Inferior parietal cortex (tissue), 1 donor: ENCODE measurements around the gene TMEM63B.
"Not testable (repeated sequence)": the region's sequence is repeated elsewhere in the genome, so short reads cannot be mapped to it uniquely, and the experiment has no call there.

ENCODE experiments used
- DNase-seq: peaks from one replicate; pipeline ENCODE4 v3.0.0-alpha.2; 2016; ENCODE audit errors: extremely low spot score

Gene TMEM63B

GRCh38 chr6:44144536-44144935 is 17.2 kb downstream of the TMEM63B start:
- DNase-seq = not testable (repeated sequence)

GRCh38 chr6:44145839-44146238 is 18.5 kb downstream of the TMEM63B start:
- no peak for DNase-seq

GRCh38 chr6:44146685-44147084 is 19.3 kb downstream of the TMEM63B start:
- DNase-seq = no peak

DNA sequence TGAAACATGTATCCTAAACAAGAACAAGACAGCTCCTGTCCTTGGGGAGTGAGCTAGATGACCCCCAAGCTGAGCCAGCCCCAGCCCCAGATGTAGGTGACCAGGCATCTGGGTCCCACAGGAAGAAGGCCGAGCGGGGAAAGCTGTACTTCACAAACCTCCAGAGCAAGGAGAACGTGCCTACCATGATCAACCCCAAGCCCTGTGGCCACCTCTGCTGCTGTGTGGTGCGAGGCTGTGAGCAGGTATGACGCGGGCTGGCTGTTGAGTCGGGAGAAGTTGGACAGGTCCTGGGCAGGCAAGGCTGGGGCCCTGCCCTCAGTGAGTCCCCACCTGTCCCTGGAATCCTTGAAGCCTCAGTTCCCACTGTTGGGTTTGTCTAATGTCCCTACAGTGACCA is 19.9 kb downstream of the TMEM63B start:
- DNase-seq = no peak

DNA sequence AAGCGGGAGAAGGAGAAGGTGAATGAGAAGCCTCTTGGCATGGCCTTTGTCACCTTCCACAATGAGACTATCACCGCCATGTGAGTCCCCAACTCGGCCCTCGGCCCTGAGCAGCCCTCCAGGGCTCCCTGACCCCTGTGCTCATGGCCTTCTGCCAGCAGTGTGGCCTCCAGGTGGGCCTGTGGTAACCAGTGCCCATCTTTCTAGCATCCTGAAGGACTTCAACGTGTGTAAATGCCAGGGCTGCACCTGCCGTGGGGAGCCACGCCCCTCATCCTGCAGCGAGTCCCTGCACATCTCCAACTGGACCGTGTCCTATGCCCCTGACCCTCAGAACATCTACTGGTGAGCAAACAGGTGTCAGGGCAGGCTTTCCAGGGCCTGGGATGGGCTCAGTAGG is 21.0 kb downstream of the TMEM63B start:
- DNase-seq = no peak

- DNase-seq = no peak
Observed at GRCh38 chr6:44149369-44150012, 22.1 kb downstream of the TMEM63B start.

- DNase-seq = no peak
Observed at GRCh38 chr6:44150317-44150917, 23.1 kb downstream of the TMEM63B start.

DNA sequence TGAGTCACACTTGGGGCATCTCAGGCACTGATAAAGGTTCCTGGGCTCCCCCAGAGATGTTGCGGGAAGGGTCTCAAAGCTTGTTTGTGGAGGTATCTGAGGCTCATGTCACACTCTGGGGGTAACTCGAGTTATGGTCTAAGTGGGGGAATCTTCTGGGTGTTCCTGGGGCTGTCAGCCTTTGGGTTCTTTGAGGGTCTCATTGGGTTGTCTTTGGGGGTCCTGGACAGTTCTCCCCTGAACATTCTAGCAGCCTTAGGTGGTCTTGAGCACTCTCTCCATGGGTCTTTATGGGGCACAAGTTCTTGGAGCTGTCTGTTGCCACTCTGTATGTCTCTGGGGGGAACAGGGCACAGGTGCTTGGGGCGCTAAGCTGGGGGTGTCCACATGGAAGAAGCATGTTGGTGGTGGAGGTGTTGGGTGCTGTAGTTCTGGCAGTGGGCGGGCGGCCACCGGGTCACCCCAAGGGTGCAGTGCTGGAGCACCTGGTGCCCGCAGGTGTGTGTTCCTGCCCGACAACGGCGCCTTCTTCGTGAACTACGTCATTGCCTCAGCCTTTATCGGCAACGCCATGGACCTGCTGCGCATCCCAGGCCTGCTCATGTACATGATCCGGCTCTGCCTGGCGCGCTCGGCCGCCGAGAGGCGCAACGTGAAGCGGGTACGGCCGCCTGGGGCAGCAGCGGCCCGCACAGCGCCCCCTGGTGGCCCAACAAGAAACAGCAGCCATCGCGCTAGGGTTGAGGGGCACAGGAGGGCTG is 24.2 kb downstream of the TMEM63B start:
- peak; percentile 70 for DNase-seq

DNA sequence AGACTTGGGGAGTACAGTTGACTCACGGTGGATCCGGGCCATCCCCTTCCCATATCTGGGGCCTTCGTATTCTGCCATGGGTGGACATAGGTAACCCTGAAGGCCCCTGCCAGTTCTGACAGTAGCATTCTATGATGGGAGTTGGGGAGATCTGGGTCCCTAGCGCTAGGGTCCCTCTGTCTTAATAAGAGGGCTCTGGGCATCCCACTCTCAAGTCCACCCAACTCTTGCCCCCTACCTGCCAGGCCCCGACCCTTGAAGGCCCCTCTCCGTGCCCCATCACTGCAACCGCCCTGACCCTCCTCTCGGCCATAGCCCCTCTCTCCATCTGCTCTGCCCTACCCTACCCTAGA is 24.7 kb downstream of the TMEM63B start:
- DNase-seq = no peak

GRCh38 chr6:44152533-44152932 is 25.2 kb downstream of the TMEM63B start:
- no peak for DNase-seq

- DNase-seq = no peak
Observed at GRCh38 chr6:44154067-44154466, 26.7 kb downstream of the TMEM63B start.

DNA sequence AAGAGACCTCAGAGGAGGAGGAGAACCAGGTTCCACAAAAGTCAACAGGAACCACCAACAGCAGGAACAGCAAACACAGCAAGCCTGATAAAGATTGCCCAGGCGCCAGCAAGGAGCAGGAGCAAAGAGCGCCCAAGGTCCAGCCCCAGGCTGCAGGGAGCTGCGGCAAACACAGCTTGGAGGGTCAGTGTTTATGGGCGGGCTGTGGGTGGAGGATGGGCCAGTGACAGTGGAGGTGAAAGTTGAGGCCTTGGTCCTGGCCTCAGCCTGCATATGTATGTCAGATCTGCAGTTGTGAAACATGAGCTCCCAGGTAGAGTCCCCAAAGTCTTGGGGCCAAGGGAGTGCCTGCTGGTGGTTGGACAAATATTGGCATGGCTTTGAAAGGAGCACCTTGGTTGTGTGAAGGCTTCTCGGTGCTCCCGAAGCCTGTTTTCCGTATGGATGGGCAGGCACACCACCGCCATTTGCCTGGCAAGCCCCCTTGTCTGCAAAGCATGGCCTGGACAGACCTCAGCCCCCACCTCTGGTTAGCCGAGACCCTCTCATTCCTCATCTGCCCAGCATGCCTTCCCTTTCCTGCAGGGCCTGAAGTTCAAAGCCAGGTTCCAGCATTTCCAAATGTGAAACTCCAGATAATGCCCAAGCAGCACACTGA is 29.3 kb downstream of the TMEM63B start:
- no peak for DNase-seq

- no peak for DNase-seq
Observed at GRCh38 chr6:44157152-44157521, 29.8 kb downstream of the TMEM63B start.

- DNase-seq = no peak
Observed at GRCh38 chr6:44158770-44159228, 31.4 kb downstream of the TMEM63B start, which contains the start of gene CAPN11. Gene CAPN11, plus strand, starts transcription at chr6:44158820. Its CDS starts 29 bp downstream, at chr6:44158849.

DNA sequence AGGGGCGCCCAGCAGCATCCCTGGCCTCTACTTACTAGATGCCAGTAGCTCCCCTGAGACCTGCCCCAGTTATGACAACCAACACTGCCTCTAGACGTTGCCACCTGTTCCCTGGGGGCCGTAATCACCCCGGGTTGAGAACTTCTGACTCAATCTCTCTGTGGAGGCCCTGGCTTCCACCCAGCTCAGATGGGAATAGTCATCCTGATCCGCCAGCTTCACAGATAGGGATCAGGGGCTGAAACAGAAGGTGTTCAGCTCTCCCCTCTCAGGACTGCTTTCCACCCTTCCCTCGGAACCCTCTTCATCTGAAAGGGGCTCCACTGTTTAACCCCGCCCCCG is 34.6 kb downstream of the TMEM63B start:
- no peak for DNase-seq

DNA sequence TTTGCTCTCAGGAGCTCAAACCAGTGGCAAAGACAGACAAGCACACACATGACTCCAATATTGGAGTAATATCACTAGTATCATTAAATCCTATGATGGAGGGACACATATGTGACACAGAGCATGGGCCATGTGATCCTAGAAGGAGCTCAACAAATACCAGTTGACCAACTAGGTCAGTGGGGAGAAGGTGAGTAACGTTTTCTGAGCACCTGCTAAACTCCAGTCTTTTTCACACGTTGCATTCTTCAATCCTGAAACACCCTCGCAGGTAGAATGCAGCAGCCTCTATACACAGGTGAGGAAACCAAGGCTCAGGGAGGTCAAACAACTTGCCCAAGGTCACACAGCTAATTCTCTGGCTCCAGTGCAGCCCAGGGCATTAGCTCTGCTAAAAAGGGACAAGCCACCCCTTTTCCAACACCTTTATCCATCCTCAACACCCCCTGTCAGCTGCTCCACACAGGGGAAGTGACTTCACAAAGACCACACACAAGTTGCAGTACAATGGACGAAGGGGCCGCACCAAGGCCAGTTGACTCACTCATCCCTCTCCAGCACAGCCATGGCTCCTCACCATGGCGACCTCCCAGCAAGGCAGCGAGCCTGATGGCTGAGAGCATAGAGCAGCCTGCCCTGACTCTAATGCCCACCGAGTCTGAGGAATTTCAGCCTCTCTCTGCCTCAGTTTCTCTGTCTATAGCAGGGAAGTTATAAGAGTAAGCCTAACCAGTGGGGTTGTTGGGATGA is 35.7 kb downstream of the TMEM63B start:
- DNase-seq = no peak

- DNase-seq = no peak
Observed at GRCh38 chr6:44166116-44166515, 38.8 kb downstream of the TMEM63B start.

DNA sequence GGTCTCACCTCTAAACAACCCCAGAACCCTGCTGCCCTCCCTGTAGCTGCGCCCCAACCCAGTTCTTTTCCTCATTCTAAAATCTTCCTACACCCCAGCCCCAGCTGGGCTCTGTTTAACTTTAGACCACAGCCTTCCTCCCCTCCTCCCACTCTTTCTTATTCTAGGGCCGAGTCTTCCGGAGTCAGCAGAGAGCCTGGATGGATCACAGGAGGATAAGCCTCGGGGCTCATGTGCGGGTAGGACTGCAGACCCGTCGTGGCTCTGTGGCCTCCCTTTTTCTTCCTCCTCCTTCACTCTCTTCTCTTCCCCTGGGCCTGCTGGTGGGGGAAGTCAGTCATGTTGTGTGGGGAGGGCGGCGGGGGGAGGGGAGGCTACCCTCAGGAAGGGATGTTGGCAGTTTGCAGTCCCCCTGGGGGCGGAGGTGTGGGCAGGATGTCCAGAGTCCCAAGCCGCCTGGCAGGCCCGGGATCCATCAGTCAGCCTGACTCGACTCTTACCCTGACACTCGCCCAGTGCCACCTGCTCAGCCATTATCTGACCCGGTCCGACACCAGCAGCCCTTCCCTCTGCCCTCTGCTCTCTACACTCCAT is 39.3 kb downstream of the TMEM63B start:
- DNase-seq = no peak

DNA sequence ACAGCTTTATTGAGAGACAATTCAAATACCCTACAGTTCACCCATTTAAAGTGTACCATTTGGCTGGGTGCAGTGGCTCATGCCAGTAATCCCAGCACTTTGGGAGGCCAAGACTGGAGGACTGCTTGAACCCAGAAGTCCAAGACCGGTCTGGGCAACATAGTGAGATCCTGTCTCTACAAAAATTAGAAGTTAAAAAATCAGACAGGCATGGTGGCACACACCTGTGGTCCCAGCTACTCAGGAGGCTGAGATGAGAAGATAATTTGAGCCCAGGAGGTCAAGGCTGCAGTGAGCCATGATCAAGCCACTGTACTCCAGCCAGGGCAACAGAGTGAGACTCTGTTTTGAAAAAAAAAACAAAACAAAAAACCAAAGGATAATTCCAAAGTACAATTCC is 40.2 kb downstream of the TMEM63B start:
- DNase-seq = no peak

- DNase-seq = no peak
Observed at GRCh38 chr6:44169154-44169553, 41.8 kb downstream of the TMEM63B start.

GRCh38 chr6:44169886-44170570 is 42.7 kb downstream of the TMEM63B start:
- DNase-seq = no peak
